Muscle of arm (tissue), 12 donors: ENCODE measurements around the gene IRF3. TPM values are rescaled to one million over a fixed set of nuclear protein-coding genes. Genes with fewer than 3 reads are reported as not detected.
A peak's percentile ranks its signal among the peaks of the same experiment; 100 is the strongest.

Experiments
- DNase-seq: peaks from one replicate; pipeline ENCODE4 v3.0.0-alpha.2; 2013
- polyA plus RNA-seq, 12 donors: library from polyadenylated mRNA; unstranded; fragments of 120-200 nt; gene quantifications; one replicate each; pipeline ENCODE4 v1.2.1, GENCODE V29; 2013; ENCODE audit not compliant: insufficient read length in 12 of 12

IRF3 gene
- polyA plus RNA-seq, 12 donors: 26.2 to 59.4 (median 30.9) TPM; not detected in 1

DNA sequence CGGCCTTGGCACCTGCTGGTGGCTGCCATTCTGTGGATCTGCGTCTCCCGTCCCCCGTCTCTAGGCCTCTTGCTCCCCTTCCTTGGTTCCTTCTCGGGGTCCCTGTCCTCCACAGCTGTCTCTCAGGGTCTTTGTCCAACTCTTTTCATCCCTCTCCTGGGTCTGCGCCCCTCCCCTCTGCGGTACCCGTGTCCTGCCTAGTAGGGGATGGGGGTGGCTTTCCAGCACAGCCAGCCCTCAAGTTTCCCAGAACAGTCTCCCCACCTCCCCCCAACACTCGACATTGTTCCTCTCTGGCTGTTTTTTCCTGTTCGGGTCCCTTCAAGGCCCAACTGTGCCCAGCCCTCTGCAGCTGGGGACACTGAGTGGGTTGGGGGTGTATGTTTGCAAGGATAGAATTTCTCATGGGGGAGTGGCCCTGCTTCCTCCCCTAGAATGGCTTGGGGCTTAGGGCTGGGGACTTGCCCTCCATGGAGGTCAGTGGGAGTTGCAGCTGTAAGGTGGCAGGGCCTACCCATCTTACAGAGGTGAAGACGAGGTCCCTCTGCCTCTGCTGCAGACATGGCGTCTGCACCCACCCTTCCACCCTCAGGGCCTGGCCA, 23.0 kb upstream of the IRF3 start:
- DNase-seq: no peak

DNA sequence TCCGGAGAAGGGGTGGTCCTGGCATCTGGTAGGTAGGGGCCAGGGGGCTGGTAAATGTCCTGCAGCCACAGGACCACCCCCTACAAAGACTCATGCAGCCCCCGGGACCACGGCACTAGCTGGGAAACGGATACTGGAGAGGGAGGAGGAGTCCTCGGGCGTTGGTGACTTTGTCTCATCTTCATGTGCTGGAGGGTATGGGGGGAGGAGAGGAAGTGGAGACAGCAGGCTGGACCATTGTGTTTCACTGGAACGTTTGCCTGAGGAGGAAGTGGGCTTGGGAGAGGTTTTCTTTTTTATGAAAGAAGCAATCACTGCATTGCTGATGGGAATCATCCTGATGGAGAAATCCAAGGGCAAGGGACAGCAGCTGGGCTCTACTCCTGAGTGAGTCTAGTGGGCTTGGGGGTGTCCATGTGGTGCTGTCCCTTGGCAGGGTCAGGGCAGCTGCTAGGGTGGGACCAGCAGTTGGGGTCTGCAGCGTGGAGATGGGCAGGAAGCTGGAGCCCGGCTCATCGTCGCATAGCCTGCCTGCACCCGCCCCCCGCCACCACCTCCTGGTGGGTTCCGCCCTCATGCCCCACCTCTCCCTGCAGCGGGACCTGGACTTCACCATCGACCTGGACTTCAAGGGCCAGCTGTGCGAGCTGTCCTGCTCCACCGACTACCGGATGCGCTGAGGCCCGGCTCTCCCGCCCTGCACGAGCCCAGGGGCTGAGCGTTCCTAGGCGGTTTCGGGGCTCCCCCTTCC, 22.1 kb upstream of the IRF3 start:
- DNase-seq: no peak

DNA sequence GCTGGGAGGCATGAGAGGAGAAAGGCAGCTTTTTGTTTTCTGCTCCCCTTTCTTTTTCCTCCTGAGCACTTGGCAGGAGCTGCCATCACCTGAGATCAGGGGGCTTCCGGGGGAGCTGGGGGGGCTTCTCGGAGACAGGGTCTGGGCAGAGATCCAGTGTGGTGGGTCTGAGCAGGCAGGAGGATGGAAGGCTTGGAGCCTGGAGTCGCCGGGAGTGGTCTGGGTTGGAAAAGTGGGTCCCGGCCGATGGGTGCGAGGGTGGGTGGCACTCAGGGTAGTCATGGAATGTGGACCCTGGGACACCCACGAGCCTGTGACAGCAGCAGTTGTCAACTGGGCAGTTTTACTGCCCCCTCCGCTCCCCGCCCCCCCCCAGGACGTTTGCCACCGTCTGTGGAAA, 21.5 kb upstream of the IRF3 start:
- no peak for DNase-seq

DNA sequence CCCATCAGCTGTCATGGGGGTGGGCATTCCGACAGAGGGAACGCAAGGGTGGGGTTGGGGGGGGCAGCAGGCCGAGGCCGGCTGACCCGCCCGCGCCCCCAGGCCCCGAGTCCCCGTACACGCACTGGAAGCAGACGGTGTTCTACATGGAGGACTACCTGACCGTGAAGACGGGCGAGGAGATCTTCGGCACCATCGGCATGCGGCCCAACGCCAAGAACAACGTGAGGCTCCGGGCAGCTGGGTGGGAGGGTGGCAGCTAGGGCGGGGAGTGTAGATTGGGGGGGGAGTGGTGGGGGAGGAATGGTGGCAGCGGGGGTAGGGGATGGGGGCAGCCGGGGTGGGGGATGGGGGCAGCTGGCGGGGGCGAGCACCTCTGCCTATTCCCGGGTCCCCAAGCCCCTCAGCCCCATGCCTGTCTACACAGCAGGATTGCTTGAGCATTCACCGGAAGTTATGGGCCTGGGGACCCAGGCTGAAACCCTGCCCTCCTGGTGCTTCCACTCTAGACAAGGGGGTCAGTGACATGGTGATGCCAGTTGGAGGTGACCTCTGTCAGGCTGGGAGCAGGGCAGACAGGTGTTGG, 20.9 kb upstream of the IRF3 start:
- no peak for DNase-seq

DNA sequence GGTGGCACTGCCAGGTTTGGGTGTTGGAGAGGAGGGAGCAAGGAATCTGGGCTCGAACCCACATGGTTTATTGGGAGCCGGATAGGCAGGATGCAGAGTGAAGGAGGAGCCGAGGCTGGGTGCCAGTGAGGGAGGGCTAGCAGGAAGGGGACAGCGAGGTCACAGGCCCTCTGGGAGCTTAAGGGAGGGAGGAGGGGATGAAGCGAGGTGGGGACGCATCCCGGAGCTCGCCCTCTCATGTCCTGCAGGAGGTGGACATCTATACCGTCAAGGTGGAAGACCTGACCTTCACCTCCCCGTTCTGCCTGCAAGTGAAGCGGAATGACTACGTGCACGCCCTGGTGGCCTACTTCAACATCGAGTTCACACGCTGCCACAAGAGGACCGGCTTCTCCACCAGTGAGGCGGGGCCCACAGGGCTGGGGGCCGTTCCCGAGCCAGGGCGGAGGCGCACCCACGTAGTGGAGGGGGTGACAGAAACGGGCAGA, 20.2 kb upstream of the IRF3 start:
- DNase-seq: no peak

DNA sequence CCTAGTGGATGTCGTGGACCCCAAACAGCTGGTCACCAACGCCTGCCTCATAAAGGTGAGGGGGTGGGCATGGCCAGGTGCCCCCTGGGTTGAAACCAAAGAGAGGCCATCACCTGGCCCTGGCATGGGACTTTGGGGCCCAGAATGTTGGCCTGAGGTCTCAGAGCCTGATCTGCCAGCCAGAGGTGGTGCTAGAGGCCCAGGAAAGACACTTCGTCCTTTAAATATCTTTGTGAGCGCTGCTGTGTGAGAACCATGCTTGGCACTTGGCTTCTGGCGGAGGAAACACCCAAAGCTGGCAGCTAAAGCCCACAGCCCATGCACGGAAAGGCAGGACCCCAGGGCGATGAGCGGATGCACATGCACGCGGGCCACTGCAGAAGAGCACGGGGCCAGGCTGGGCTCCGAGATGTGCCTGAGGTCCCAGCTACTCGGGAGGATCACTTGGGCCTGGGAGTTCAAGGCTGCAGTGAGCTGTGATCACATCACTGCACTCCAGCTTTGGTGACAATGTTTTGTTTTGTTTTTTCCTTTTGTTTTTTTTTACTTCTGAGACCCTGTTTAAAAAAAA, 19.4 kb upstream of the IRF3 start:
- no peak for DNase-seq

DNA sequence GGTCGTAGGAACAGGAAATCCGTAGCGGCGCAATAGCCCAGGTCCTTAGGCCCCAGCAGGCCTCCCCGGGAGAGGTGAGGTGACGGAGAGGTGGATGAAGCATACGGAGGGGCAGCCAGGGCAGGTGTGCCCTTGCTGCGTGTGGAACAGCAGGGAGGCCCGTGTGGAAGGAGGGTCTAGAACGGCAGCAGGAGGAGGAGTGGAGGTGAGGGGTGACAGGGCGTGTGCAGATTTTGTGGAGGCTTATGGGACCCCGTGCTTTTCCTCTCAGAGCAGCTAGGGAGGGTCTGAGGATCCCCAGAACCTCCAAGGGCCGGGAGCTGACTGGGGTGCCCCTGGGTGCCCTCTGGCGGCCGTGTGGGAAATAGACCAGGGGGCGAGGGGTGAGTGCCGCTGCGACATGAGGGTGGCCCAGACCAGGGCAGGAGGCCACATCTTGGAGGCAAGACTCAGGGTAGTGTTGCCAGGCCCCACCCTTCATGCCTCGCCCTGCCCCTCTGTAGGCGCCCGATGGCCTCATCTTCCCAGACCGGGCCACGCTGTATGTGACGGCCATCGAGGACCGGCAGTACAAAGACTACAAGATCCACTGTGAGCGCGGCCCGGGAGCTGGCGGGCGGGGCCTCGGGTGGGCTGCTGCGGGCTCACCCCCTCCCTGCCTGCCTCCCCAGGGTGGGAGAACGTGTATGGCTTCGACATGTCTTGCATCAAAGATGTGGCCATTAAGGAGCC, 18.8 kb upstream of the IRF3 start:
- no peak for DNase-seq

DNA sequence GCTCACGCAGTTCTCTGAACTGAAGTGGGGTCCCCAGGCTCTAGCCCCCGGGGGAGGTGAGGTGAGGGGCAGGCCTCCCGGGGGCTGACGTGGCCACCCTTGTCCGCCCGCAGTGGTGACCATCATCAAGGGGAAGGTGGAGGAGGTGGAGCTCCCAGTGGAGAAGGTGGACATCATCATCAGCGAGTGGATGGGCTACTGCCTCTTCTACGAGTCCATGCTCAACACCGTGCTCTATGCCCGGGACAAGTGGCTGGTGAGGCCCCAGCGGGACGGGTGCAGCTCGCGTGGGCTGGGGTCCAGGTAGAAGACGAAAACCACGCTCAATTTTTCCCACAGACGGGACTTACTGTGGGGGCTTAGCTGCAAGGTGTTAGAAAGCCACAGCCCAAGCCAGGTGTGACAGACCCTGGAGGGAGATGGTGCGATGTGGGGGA, 18.2 kb upstream of the IRF3 start:
- no peak for DNase-seq

DNA sequence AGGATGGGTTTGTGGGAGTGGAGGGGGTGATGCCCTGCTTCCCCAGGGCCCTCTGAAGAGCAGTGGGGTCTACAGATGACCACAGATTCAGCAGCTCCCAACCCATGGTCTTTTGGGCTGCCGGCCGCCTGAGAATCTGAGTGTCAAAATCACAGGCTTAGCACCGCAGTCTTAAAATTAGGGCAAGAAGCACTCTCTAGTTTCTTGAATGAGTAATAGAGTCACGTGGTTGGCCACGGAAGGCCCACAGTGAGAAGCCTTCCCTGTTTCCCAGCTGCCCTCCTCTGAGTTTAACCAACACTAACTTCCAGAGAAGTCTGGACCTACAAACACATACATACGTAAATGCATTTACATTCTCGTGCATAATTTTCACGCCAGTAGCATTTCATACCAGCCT, 16.6 kb upstream of the IRF3 start:
- no peak for DNase-seq

DNA sequence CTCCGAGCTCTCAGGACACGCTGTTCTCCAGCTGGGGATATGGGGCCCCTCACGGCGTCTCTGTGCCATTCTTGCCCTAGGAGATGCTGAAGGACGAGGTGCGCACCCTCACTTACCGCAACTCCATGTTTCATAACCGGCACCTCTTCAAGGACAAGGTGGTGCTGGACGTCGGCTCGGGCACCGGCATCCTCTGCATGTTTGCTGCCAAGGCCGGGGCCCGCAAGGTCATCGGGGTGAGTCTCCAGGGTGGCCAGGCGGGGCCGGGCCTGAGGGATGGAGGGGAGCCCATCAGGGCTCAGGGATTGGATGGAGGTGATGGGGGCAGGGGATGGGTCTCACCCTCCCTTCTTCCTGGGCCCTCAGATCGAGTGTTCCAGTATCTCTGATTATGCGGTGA, 16.2 kb upstream of the IRF3 start:
- no peak for DNase-seq

DNA sequence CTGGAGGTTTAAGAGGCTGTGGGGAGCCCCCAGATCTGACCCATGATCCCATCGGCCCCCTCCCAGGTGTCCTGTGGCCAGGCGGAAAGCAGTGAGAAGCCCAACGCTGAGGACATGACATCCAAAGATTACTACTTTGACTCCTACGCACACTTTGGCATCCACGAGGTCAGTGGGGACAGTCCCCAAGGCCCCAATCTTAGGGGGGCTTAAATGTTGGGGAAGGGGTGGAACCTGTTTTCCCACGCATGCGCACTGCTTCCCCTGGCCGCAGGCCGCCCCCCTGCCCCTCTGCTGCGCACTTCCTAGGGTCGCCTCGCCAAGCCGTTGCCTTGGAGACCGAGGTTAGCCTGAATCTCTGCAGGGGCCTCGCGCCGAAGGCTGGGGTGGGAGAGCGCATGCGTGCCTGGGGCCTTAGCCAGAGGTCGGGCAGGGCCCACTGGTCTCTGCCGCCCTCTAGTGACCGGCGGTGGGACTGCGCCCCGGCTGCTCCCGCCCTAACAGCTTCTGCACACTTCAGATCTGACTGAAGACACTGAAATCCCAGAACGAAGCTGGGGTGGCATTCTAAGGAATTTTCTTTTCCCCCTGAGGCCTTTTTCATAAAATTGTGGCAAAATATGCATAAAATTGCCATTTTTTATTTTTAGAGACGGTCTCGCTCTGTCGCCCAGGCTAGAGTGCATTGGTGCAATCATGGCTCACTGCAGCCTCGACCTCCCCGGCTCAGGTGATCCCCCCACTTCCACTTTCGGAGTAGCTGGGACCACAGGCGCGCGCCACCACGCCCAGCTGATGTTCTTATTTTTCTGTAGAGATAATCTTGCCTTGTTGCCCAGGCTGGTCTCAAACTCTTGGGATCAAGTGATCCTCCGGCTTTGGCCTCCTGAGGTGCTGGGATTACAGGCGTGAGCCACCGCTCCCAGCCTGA, 15.0 kb upstream of the IRF3 start:
- peak; percentile 96 for DNase-seq

DNA sequence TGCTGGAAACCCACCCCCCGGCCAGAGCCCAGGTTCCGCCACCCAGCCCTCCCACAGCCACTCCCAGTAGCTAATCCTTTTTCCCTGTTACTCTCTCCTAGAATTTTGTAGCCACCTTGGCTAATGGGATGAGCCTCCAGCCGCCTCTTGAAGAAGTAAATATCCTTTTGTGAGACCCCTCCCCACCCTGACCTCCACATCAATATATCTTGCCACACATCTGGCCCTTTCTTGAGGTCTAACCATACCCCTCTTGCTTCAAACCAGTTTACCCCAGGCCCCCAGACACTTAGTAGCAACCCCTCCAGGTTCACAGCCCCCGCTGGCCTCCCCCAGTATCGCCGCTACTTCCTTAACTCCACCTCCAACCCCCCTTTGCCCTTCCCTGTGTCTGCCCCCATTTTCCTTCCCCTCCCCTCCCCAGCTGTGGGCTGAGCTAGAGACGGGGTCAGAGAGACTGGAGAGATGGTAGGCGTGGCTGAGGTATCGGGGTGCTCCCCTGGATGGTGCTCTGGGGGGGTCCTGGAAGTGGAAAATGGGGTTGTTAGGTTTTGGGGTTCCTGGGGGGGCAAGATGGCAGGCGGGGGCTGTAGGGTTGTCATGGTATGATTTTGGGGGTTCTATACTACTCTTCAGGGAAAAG, 14.2 kb upstream of the IRF3 start:
- DNase-seq: no peak

DNA sequence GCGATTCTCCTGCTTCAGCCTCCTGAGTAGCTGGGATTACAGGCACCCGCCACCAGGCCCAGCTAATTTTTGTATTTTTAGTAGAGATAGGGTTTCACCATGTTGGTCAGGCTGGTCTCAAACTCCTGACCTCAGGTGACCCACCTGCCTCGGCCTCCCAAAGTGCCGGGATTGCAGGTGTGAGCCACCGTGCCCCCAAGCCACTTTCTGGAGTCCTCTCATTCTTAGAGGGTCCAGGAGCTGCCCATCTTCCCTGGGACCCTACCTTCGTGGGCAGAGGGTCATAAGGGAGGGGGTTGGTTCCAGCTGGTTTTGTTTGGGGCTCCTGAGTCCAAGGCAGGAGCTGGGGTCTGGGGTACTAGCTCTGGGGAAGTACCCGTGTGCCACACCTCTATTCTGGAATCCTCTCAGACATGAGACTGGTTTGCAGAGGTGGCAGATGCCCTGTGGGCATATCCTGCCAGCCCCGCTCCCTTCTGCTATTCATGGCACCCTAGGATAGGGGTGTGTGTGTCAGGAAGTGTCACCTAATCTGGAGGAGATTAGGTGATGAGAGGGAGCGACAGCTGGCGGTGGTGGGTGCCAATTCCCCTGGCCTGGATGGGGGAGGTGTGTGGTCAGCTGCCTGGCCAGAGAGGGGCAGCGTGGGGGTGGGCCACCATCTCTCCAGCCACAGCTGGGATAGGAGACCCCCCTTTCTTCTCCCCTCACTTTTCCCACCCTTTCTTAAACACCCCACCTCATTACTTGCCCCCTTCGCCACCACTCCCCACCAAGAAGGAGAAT, 13.5 kb upstream of the IRF3 start:
- no peak for DNase-seq

DNA sequence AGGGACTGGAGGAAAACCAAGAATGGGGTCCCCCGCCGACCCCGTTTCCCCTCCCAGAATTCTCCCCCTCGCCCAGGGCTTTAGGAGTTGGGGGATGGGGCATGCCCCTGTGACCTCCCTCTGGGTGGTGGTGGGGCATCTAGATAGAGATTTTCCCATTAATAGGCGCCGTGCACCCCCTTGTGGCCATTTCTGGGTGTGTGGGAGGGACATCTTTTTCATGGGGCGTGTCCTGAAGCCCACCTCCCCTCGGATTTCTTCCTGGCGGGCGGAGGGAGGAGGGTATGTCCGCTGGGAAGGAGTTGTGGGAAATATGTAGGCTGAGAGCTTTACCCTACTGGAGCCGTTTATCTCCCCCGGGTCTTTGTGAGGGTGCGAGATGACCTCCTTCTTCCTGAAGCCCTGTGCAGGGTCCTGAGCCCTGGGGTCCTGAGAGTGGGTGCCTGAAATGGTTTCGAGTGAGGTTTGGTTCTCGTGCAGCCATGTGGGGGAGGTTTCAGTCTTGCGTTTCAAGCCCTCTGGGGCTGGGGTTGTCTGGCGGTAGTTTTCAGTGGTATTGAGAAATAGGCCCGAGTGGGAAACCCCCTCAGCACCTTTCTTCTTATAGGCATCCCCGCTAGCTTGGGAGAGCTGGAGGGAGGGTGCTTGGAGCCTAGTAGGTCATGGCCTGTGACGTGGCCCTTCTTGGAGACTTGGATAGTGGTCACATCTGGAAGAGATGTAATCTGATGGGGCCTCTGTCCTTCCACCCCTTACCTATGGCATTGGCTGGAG, 12.4 kb upstream of the IRF3 start:
- peak; percentile 79 for DNase-seq

DNA sequence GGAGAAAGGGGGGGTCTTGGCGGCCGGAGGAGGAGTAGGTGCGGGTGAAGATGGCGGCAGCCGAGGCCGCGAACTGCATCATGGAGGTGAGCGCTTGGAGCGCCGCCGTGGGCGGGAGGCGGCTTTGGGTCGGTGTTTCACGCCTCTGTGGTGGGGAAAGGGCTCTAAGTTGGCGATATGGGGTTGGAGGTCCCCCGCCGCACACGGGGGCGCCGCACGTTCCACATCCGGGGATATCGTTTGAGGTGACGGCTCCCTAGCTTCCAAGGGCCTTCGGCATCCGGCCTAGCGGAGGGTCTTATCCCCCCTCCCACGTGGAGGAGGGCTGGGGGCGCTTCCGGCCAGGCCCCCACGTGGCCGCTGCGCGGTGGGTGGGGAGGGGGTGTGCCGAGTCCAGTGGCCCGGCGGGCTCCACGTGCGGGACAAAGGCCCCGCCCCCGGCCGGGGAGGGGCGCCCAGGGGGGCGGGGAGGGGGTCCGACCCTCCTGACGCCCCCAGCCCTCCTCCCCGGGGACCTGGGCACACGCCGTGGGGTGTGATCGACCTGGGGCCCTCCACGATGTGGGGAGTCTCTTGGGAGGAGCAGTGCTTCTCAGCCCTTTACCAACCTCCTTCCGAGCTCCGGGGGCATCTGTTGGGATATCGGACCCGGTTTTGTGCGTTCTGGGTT, 11.7 kb upstream of the IRF3 start, which contains the start of gene PRMT1:
Gene PRMT1 (plus strand): TSS at position 41 of the 670 bp plus-strand sequence. CDS start 10 bp downstream, at position 51.
- DNase-seq: peak; percentile 65

DNA sequence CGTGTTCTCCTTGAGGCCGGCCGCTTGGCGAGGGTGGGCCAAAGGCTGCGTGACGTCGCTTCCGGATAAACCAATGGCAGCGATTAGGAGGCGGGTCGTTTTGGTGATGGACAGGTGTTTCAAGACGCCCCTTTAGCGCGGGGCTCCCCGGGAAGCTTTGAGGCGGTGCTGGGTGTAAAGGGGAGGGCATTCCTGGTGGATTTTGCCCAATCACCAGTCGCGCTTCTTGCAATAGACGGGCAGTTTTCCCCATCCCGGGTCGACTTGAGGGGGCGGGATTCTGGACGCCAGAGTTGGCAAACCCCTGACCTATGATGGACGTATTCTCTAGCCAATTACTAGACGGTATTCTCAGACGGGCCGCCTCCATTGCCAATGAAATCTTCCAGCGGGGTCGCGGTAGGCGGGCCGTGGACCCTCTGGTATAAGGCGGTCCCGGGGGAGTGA, 11.2 kb upstream of the IRF3 start:
- peak; percentile 100 for DNase-seq

DNA sequence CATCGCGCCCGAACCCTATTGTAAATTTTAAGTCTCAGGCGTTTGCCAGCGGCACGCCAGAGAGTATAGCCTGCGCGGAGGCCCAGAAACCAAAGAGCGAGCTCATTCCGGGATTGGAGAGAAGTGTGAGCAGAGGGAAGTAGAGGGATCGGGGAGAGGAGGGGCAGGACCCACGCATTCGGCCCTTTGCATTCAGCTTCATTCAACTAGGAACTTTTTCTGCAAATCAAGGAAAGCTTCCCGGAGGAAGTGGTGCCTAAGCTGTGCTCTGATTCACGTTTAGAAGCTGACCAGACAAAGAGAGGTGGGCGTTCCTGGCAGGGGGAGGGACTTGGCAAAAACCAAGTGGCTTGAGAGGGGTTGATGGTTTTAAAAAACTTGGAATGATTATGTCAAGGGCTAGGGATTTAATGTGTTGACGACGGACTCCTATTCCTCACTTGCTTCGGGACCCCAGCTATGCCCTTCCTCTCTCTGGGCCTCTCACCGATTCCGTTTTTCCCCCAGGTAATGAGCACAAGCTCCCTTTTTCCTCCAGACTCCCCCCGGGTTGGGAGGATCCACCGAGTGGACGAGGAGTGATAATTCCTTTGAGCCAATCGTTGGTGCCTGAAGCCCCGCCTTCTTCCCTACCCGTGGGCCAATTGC, 10.6 kb upstream of the IRF3 start:
- peak; percentile 96 for DNase-seq
